Uterus (tissue), 4 donors: Measurements from ENCODE around the gene PRPS1. TPM values are rescaled to one million over a fixed set of nuclear protein-coding genes. Genes with fewer than 3 reads are reported as not detected.

Source experiments
- DNase-seq, 2 donors: peaks; one replicate each; pipeline ENCODE4 v3.0.0-alpha.2; 2019 to 2020
- H3K27ac ChIP-seq, 2 donors: fragments of 200-600 bp; sonication (generic); 1 replicate in 1 of 2; 2 replicates in 1 of 2; pipeline ENCODE4 v1.5.1; 2016 to 2018
- H3K27me3 ChIP-seq, 2 donors: fragments of 200-600 bp; sonication (generic); one replicate each; pipeline ENCODE4 v1.5.1; 2018 to 2019; ENCODE audit warnings: control low read depth in 1 of 2
- H3K36me3 ChIP-seq, 2 donors: fragments of 200-600 bp; sonication (generic); one replicate each; pipeline ENCODE4 v1.5.1; 2019; ENCODE audit warnings: control low read depth in 1 of 2
- H3K4me1 ChIP-seq, 2 donors: fragments of 200-600 bp; sonication (generic); one replicate each; pipeline ENCODE4 v1.5.1; 2018 to 2019; ENCODE audit warnings: control low read depth in 1 of 2
- H3K4me3 ChIP-seq, 2 donors: fragments of 200-600 bp; sonication (generic); 1 replicate in 1 of 2; 2 replicates in 1 of 2; pipeline ENCODE4 v1.5.1; 2018 to 2019; ENCODE audit warnings: mild to moderate bottlenecking in 1 of 2
- H3K9me3 ChIP-seq, 2 donors: fragments of 200-600 bp; sonication (generic); one replicate each; pipeline ENCODE4 v1.5.1; 2019; ENCODE audit warnings: control low read depth in 1 of 2
- CTCF ChIP-seq, 4 experiments: fragments of 200-600 bp in 2 of 4; fragments of 450-650 bp in 2 of 4; sonication (generic) in 2 of 4; IDR thresholded peaks; one replicate each; pipeline ENCODE4 v1.5.1; 2016 to 2019; ENCODE audit warnings: antibody characterized with exemption in 4 of 4, mild to moderate bottlenecking in 2 of 4, moderate library complexity in 1 of 4
- POLR2A ChIP-seq, 2 donors: fragments of 450-650 bp; IDR thresholded peaks; one replicate each; pipeline ENCODE4 v1.6.1; 2016; ENCODE audit warnings: antibody characterized with exemption in 2 of 2, mild to moderate bottlenecking in 1 of 2, moderate library complexity in 1 of 2
- intact Hi-C: fragments of 100-400 bp; cut with DNase I; formaldehyde crosslinking; loops from one replicate; pipeline ENCODE4 v1.15.1; 2023; ENCODE audit warnings: low total_unique reads
- total RNA-seq, 4 donors: library from RNA; depleted of rRNA in 3 of 4; stranded (reverse); fragments of >200 nt in 3 of 4; gene quantifications; one replicate each; pipeline versions ENCODE4 v1.1.0 to v1.2.4, GENCODE V29; 2014 to 2023
- donor health status: DM: yes; HTN: yes; CAD: no.

Gene PRPS1
- total RNA-seq, 4 donors from 2014 or later, result 20.0 to 34.1 (median 32.2) TPM

- peak overlapping the region; percentile 67 to 80 for H3K27ac ChIP-seq
- DNase-seq, result no peak
- H3K36me3 ChIP-seq, result no peaks in the 10 kb centered on the region
- intact Hi-C loops, result no loop called here
- no peaks in the 10 kb centered on the region for H3K9me3 ChIP-seq
- no peaks in the 10 kb centered on the region for H3K27me3 ChIP-seq
- H3K4me3 ChIP-seq, result no peak overlapping the region
- H3K4me1 ChIP-seq, result peaks cover 4 to 5% of the 10 kb centered on the region in 2 donors
- TF ChIP-seq CTCF (IDR thresholded peaks at IDR 0.05), result no peak
- TF ChIP-seq POLR2A (IDR thresholded peaks at IDR 0.05), result no peak
Observed at GRCh38 chrX:107686026-107686425, 57.7 kb downstream of the PRPS1 start.

GRCh38 chrX:107686792-107687191 lies 58.5 kb downstream of the PRPS1 start:
- Histone ChIP-seq H3K27me3 (no peaks in the 10 kb centered on the region), H3K9me3 (no peaks in the 10 kb centered on the region), H3K4me3 (no peak overlapping the region), H3K27ac (no peak overlapping the region), H3K36me3 (no peaks in the 10 kb centered on the region), H3K4me1 (peaks cover 4 to 5% of the 10 kb centered on the region in 2 donors)
- no peak for DNase-seq
- intact Hi-C loops, result no loop called here
- TF ChIP-seq POLR2A (IDR thresholded peaks at IDR 0.05) (no peak), CTCF (IDR thresholded peaks at IDR 0.05) (no peak)

- H3K4me3 ChIP-seq, result no peak overlapping the region
- peaks cover 4 to 5% of the 10 kb centered on the region in 2 donors for H3K4me1 ChIP-seq
- H3K27me3 ChIP-seq, result no peaks in the 10 kb centered on the region
- intact Hi-C loops, result no loop called here
- H3K27ac ChIP-seq, result no peak overlapping the region
- no peaks in the 10 kb centered on the region for H3K9me3 ChIP-seq
- H3K36me3 ChIP-seq, result no peaks in the 10 kb centered on the region
- no peak for TF ChIP-seq CTCF (IDR thresholded peaks at IDR 0.05)
- TF ChIP-seq POLR2A (IDR thresholded peaks at IDR 0.05), result no peak
- DNase-seq, result no peak
Observed at GRCh38 chrX:107687445-107687844, 59.1 kb downstream of the PRPS1 start.

- H3K4me3 ChIP-seq, result no peak overlapping the region
- peak in 1 of 2 donors; percentile 10 for DNase-seq
Observed at GRCh38 chrX:107691024-107691448, 62.7 kb downstream of the PRPS1 start.

GRCh38 chrX:107699616-107700015 lies 71.3 kb downstream of the PRPS1 start:
- no peaks in the 10 kb centered on the region for H3K36me3 ChIP-seq
- H3K9me3 ChIP-seq, result no peaks in the 10 kb centered on the region
- TF ChIP-seq POLR2A (IDR thresholded peaks at IDR 0.05), result no peak
- TF ChIP-seq CTCF (IDR thresholded peaks at IDR 0.05), result no peak
- DNase-seq, result peak in 1 of 2 donors; percentile 3
- H3K27me3 ChIP-seq, result no peaks in the 10 kb centered on the region
- H3K4me1 ChIP-seq, result no peaks in the 10 kb centered on the region
- no peak overlapping the region for H3K4me3 ChIP-seq
- peak overlapping the region; percentile 16 to 54 for H3K27ac ChIP-seq
- intact Hi-C loops, result no loop called here

More at GRCh38 chrX:107691024-107691448, 62.7 kb downstream of the PRPS1 start:
- intact Hi-C loops, result no loop called here
- Histone ChIP-seq H3K9me3 (no peaks in the 10 kb centered on the region), H3K27ac (no peak overlapping the region), H3K4me1 (no peaks in the 10 kb centered on the region), H3K36me3 (no peaks in the 10 kb centered on the region), H3K27me3 (no peaks in the 10 kb centered on the region)
- TF ChIP-seq POLR2A (IDR thresholded peaks at IDR 0.05) (no peak), CTCF (IDR thresholded peaks at IDR 0.05) (no peak)
